Endothelial cell of umbilical vein (primary cell): ENCODE results near the gene GYS1.

Source experiments
- GATA2 ChIP-seq: IDR thresholded peaks from 2 replicates; pipeline ENCODE4 v1.7.0; 2011; ENCODE audit warnings: low read depth, mild to moderate bottlenecking, moderate library complexity, mixed read lengths, low read length; ENCODE audit not compliant: insufficient read length, insufficient read depth
- POLR2AphosphoS5 ChIP-seq: IDR thresholded peaks from 2 replicates; pipeline ENCODE4 v1.6.1; 2012; ENCODE audit warnings: low read depth, mild to moderate bottlenecking, control low read depth, low read length, moderate library complexity; ENCODE audit not compliant: insufficient read depth

GRCh38 chr19:48967346-48968178, 25.5 kb downstream of the GYS1 start:
- TF ChIP-seq GATA2 (no peak), POLR2AphosphoS5 (no peak)
